HL-60 (cell line): ENCODE measurements around the gene BIN2.

Experiments used
- DNase-seq, 2 experiments: peaks; one replicate each; pipeline ENCODE4 v3.0.0-alpha.2; 2010 to 2020; ENCODE audit warnings: low read depth in 1 of 2, low spot score in 1 of 2
- H3K27ac ChIP-seq: fragments of 250-450 bp; sonication (Bioruptor Pico); replicated peaks from 2 replicates; pipeline ENCODE4 v1.5.1; 2020; ENCODE audit warnings: mild to moderate bottlenecking, moderate library complexity
- H3K27me3 ChIP-seq: fragments of 250-450 bp; sonication (Bioruptor Pico); 2 replicates; pipeline ENCODE4 v1.5.1; 2021; ENCODE audit warnings: mild to moderate bottlenecking, moderate library complexity; ENCODE audit not compliant: insufficient read depth, poor library complexity, severe bottlenecking
- H3K4me3 ChIP-seq: replicated peaks from 2 replicates; pipeline ENCODE4 v1.5.1; 2011; ENCODE audit warnings: mild to moderate bottlenecking, control low read depth, low read length; ENCODE audit not compliant: insufficient read depth
- CTCF ChIP-seq: IDR thresholded peaks from one replicate; pipeline ENCODE4 v1.5.1; 2011; ENCODE audit warnings: low read length, control low read depth, inconsistent platforms; ENCODE audit not compliant: insufficient read depth
- GABPA ChIP-seq: IDR thresholded peaks from 2 replicates; pipeline ENCODE4 v1.6.1; 2012; ENCODE audit warnings: low read depth
- POLR2AphosphoS5 ChIP-seq: IDR thresholded peaks from 2 replicates; pipeline ENCODE4 v1.6.1; 2012; ENCODE audit warnings: low read depth
- REST ChIP-seq: IDR thresholded peaks from 2 replicates; pipeline ENCODE4 v1.6.1; 2012; ENCODE audit warnings: low read depth; ENCODE audit not compliant: insufficient replicate concordance
- SPI1 ChIP-seq: IDR thresholded peaks from 2 replicates; pipeline ENCODE4 v1.6.1; 2012; ENCODE audit warnings: low read depth, mild to moderate bottlenecking, borderline replicate concordance

The BIN2 gene

GRCh38 chr12:51245476-51246253 is 78.3 kb downstream of the BIN2 start:
- DNase-seq = no peak
- no peak overlapping the region for H3K4me3 ChIP-seq
- no peaks in the 10 kb centered on the region for H3K27me3 ChIP-seq
- no peak for TF ChIP-seq CTCF
- TF ChIP-seq SPI1 = no peak
- no peak for TF ChIP-seq POLR2AphosphoS5
- H3K27ac ChIP-seq = peak overlapping the region; percentile 76

GRCh38 chr12:51244269-51244668 is 79.7 kb downstream of the BIN2 start:
- DNase-seq = no peak
- Histone ChIP-seq H3K27ac (no peak overlapping the region; the same call in 1 of the 2 replicates), H3K4me3 (no peak overlapping the region), H3K27me3 (no peaks in the 10 kb centered on the region)
- peak; percentile 65; the same call in 1 of the 2 replicates for TF ChIP-seq POLR2AphosphoS5
- TF ChIP-seq GABPA = no peak

GRCh38 chr12:51242876-51243275 is 81.1 kb downstream of the BIN2 start:
- Histone ChIP-seq H3K4me3 (no peak overlapping the region), H3K27me3 (no peaks in the 10 kb centered on the region), H3K27ac (peak overlapping the region; percentile 100)
- TF ChIP-seq POLR2AphosphoS5 (no peak), SPI1 (peak; percentile 41; the same call in 1 of the 2 replicates), CTCF (no peak), GABPA (no peak)
- peak in 1 of 2 experiments; percentile 77 for DNase-seq

GRCh38 chr12:51242120-51242519 is 81.9 kb downstream of the BIN2 start:
- peak overlapping the region; percentile 100 for H3K27ac ChIP-seq
- DNase-seq = peak; percentile 81 to 97
- no peak overlapping the region for H3K4me3 ChIP-seq
- no peaks in the 10 kb centered on the region for H3K27me3 ChIP-seq
- TF ChIP-seq CTCF (no peak), POLR2AphosphoS5 (peak; percentile 84), GABPA (peak; percentile 73), REST (no peak), SPI1 (peak; percentile 38; the same call in 1 of the 2 replicates)

- DNase-seq = no peak
- Histone ChIP-seq H3K27me3 (no peaks in the 10 kb centered on the region), H3K27ac (peak overlapping the region; percentile 100), H3K4me3 (no peak overlapping the region)
- TF ChIP-seq SPI1 = no peak
- no peak for TF ChIP-seq REST
- no peak for TF ChIP-seq POLR2AphosphoS5
- TF ChIP-seq CTCF = no peak
- no peak for TF ChIP-seq GABPA
These were observed 83.0 kb downstream of the BIN2 start for GRCh38 chr12:51240971-51241370.
